ENCODE data around the gene KDM1B.

Gene KDM1B

DNA sequence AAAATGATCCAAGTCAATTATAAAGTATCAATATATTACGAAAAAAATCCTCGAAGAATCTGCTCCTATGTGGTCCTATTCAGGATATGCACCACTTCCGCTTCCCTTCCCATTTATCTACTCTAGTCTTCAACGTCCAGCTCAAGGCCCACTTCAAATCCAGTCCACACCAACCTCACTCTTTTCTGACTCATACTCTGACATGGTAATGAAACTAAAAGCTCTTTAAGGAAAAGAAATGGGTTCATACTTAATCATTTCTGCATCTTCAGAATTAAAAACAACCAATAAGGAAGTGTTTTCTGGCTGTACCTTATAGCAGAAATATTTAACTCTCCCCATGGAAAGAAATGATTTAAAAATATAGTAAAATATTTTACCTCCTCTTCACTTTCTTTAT, 94.0 kb downstream of the KDM1B start:
- CTCF ChIA-PET: no interaction called here
- POLR2A ChIA-PET (ENCODE audit: low non-redundant PET): no interaction called here
- H3K27ac ChIP-seq: no peak overlapping the region
- TF ChIP-seq, protein P1, sequence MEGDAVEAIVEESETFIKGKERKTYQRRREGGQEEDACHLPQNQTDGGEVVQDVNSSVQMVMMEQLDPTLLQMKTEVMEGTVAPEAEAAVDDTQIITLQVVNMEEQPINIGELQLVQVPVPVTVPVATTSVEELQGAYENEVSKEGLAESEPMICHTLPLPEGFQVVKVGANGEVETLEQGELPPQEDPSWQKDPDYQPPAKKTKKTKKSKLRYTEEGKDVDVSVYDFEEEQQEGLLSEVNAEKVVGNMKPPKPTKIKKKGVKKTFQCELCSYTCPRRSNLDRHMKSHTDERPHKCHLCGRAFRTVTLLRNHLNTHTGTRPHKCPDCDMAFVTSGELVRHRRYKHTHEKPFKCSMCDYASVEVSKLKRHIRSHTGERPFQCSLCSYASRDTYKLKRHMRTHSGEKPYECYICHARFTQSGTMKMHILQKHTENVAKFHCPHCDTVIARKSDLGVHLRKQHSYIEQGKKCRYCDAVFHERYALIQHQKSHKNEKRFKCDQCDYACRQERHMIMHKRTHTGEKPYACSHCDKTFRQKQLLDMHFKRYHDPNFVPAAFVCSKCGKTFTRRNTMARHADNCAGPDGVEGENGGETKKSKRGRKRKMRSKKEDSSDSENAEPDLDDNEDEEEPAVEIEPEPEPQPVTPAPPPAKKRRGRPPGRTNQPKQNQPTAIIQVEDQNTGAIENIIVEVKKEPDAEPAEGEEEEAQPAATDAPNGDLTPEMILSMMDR (conservative IDR thresholded peaks at IDR 0.05; ENCODE audit: low read depth): no peak
- no peak for DNase-seq (ENCODE audit: low spot score)

DNA sequence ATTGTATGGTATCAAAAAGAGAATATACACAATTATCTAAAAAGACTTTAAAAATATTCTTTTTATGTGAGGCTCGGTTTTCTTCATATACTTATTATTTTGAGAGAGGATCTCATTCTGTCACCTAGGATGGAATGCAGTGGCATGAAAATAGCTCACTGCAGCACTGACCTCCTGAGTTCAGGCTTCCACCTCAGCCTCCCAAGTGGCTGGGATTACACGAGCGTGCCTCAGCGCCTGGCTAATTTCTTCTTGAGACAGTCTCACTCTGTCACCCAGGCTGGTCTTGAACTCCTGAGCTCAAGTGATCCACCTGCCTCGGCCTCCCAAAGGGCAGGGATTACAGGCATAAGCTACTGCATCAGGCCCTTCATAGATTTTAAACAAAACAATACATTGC, 98.4 kb downstream of the KDM1B start:
- H3K27ac ChIP-seq: peak overlapping the region; percentile 29; the same call in 1 of the 2 replicates
- TF ChIP-seq, protein P1 (conservative IDR thresholded peaks at IDR 0.05; ENCODE audit: low read depth): no peak
- CTCF ChIA-PET: no interaction called here
- DNase-seq (ENCODE audit: low spot score): no peak
- POLR2A ChIA-PET (ENCODE audit: low non-redundant PET): interaction anchor here (0.6 kb wide), 1 partner anchor 253 kb away, joined by 7 read pairs; no protein-coding TSS in a partner anchor

DNA sequence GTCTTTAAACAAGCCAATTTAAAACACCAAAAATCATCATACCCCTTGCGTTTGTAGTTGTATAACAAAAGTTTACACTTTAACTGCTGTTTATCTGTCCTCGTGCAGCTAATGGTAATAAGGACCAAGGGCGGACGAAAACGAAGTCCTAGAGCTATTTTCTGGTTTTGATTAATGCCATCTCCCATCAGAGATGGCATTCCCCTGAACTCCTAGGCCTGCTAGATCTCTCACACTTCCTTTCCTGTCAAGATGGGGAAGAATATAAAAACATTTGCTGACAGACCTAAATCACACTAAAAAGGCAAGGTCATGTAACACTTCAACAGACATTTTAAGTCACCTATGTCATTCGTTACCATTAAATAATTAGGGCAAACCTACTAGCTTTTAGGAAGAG, 99.6 kb downstream of the KDM1B start:
- no peak for DNase-seq (ENCODE audit: low spot score)
- ChIA-PET CTCF (interaction anchor here (1.0 kb wide), 1 partner anchor 216 kb away, joined by 3 read pairs; no protein-coding TSS in a partner anchor), POLR2A (ENCODE audit: low non-redundant PET) (no interaction called here)
- H3K27ac ChIP-seq: no peak overlapping the region
- TF ChIP-seq, protein P1 (conservative IDR thresholded peaks at IDR 0.05; ENCODE audit: low read depth): no peak

DNA sequence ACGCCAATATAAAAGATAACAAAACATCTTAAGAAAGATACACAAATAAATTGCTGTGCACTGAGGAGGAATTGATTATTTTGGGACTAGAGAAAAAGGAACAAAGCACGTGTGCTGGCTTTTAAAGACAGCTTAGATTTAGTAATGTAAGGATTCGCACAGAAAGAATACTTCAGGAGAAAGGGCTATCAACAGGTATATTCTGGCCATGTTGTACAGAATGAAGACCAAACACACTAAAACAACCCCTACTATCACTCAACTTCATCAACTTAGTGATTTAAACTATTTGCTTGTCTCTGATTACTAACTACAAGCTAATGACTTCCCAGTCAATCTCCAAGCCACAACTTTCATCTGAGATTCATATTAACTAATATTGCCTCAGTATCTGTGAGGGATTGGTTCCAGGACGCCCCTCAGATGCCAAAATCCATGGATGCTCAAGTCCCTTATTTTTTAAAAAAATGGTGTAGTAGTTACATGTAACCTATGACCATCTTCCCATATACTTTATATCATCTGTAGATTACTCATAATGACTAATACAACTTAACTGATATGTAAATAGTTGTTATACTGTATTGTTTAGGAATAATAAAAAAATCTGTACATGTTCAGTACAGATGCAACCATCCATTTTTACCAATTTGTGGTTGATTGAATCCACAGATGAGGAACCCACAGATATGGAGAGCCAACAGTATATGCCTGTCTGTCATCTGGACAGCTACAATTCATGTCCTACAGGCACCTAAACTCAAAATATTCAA, 104.6 kb downstream of the KDM1B start:
- ChIA-PET POLR2A (ENCODE audit: low non-redundant PET) (interaction anchor here (0.6 kb wide), 1 partner anchor 1977 kb away, joined by 11 read pairs; no protein-coding TSS in a partner anchor), CTCF (no interaction called here)
- peak overlapping the region; percentile 85 for H3K27ac ChIP-seq
- TF ChIP-seq, protein P1 (conservative IDR thresholded peaks at IDR 0.05; ENCODE audit: low read depth): no peak
- no peak for DNase-seq (ENCODE audit: low spot score)

DNA sequence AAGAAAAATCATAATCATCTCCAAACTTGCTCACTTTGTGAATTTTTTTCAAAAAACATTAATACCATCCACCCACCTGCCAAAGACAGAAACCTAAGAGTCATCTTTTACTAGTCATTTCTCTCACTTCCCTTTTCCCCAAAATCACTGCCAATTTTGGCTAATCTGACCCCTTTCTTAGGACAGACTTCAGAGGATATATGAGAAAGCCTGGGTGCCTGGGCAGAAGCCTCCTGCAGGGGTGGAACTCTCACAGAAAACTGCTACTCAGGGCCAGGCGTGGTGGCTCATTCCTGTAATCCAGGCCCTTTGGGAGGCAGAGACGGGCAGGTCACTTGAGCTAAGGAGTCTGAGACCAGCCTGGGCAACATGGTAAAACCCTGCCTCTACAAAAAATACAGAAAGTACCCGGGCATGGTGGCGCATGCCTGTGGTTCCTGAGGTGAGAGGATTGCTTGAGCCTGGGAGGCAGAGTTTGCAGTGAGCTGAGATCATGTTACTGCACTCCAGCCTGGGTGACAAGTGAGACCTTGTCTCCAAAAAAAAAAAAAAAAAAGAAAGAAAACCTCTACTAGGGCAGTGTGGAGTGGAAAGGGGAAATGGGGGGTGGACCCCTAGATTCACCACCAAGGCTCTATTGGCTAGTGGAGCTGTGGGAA, 105.4 kb downstream of the KDM1B start:
- TF ChIP-seq, protein P1 (conservative IDR thresholded peaks at IDR 0.05; ENCODE audit: low read depth): no peak
- CTCF ChIA-PET: no interaction called here
- POLR2A ChIA-PET (ENCODE audit: low non-redundant PET): interaction anchor here (0.6 kb wide), 1 partner anchor 1978 kb away, joined by 11 read pairs; no protein-coding TSS in a partner anchor
- no peak for DNase-seq (ENCODE audit: low spot score)
- H3K27ac ChIP-seq: peak overlapping the region; percentile 85

DNA sequence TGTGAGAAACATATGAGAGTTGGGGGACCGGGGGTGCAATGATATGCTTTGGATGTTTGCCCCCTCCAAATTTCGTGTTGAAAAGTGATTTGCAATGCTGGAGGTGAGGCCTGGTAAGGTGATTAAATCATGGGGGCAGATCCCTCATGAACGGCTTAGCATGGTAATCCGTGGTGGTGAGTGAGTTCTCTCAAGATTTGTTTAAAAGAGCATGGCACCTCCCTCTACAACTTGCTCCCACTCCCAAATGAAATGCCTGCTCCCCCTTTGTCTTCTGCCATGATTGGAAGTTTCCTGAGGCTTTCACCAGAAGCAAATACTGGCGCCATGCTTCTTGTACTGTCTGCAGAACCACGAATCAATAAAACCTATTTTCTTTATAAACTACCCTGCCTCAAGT, 106.7 kb downstream of the KDM1B start:
- ChIA-PET POLR2A (ENCODE audit: low non-redundant PET) (no interaction called here), CTCF (no interaction called here)
- H3K27ac ChIP-seq: peak overlapping the region; percentile 85
- TF ChIP-seq, protein P1 (conservative IDR thresholded peaks at IDR 0.05; ENCODE audit: low read depth): no peak
- no peak for DNase-seq (ENCODE audit: low spot score)

All from RWPE1 (cell line).